HepG2 (cell line): Measurements from ENCODE around the gene MAPK6. TPM values are rescaled to one million over a fixed set of nuclear protein-coding genes. Genes with fewer than 3 reads are reported as not detected.

Experiments used
- polyA plus RNA-seq, 8 experiments: library from polyadenylated mRNA; depleted of rRNA in 3 of 8; stranded (reverse) in 7 of 8; unstranded in 1 of 8; fragments of >200 nt; fragmentation: Illumina TruSeq in 4 of 8; extraction: Trizol in 4 of 8; gene quantifications; 2 replicates each; pipeline versions ENCODE4 v1.2.1 to v1.2.3, GENCODE V29; 2011 to 2016; ENCODE audit warnings: low read depth in 4 of 8, missing spikeins in 1 of 8, mixed read lengths in 1 of 8; ENCODE audit not compliant: insufficient read depth in 1 of 8
- total RNA-seq, 5 experiments: library from RNA; depleted of rRNA; stranded (reverse); fragments of >200 nt; fragmentation: Illumina TruSeq; extraction: Trizol; gene quantifications; 2 replicates each; pipeline ENCODE4 v1.2.3, GENCODE V29; 2016; ENCODE audit warnings: low read depth in 1 of 5

Gene MAPK6
- total and polyA plus RNA-seq, 2 of the 13 experiments (the other 11 are each of a cell fraction or from before 2014, with no cell fraction given): 89.5 to 99.7 TPM

Other genes starting within 250 kb of the MAPK6 start
- gene TMOD3, start 189.6 kb upstream of the MAPK6 start, total RNA-seq (2016; rRNA removed; fragmentation: Illumina TruSeq; extraction: Trizol): 23.2 and 33.7 TPM in 2 replicates
- gene TMOD3, start 189.6 kb upstream of the MAPK6 start, polyA plus RNA-seq (2011; rRNA removed): 5.0 and 5.1 TPM in 2 replicates
- gene LEO1, start 47.4 kb upstream of the MAPK6 start, total RNA-seq (2016; rRNA removed; fragmentation: Illumina TruSeq; extraction: Trizol): 60.3 and 103 TPM in 2 replicates
- gene LEO1, start 47.4 kb upstream of the MAPK6 start, polyA plus RNA-seq (2011; rRNA removed): 14.8 and 17.0 TPM in 2 replicates
- not detected in 2 replicates for gene BCL2L10, start 93.6 kb downstream of the MAPK6 start, total RNA-seq (2016; rRNA removed; fragmentation: Illumina TruSeq; extraction: Trizol)
- gene BCL2L10, start 93.6 kb downstream of the MAPK6 start, polyA plus RNA-seq (2011; rRNA removed): not detected in 2 replicates
- gene GNB5, start 172.2 kb downstream of the MAPK6 start, total RNA-seq (2016; rRNA removed; fragmentation: Illumina TruSeq; extraction: Trizol): 13.7 and 17.1 TPM in 2 replicates
- 14.4 and 19.7 TPM in 2 replicates for gene GNB5, start 172.2 kb downstream of the MAPK6 start, polyA plus RNA-seq (2011; rRNA removed)